B cell (primary cell): ENCODE measurements around the gene TCN2. TPM values are rescaled to one million over a fixed set of nuclear protein-coding genes. Genes with fewer than 3 reads are reported as not detected.
A peak's percentile ranks its signal among the peaks of the same experiment; 100 is the strongest.

Source experiments
- ATAC-seq: fragments of 200-7000 bp; cut with Tn5 transposase; one replicate; pipeline ENCODE4 v1.10.0; 2021; ENCODE audit warnings: low read depth, mild to moderate bottlenecking, moderate number of reproducible peaks, moderate library complexity
- CTCF ChIA-PET: fragments of 350-600 bp; sonication (Branson Sonifier 250); formaldehyde crosslinking; loops from one replicate; lab custom pipeline; 2021; ENCODE audit warnings: antibody characterized with exemption, inconsistent platforms; lab: Charles Lee
- POLR2A ChIA-PET: fragments of 350-600 bp; sonication (Branson Sonifier 250); formaldehyde crosslinking; loops from one replicate; lab custom pipeline; 2021; ENCODE audit warnings: antibody characterized with exemption; lab: Charles Lee
- DNase-seq: peaks from one replicate; pipeline ENCODE4 v3.0.0; 2013
- H2AFZ ChIP-seq: 2 replicates; pipeline ENCODE4 v1.6.1; 2012; ENCODE audit warnings: mild to moderate bottlenecking, low read depth, low read length; ENCODE audit not compliant: insufficient read depth, poor library complexity, severe bottlenecking
- H3K27ac ChIP-seq, 2 donors: 1 replicate in 1 of 2; 2 replicates in 1 of 2; pipeline ENCODE4 v1.5.1; 2012 to 2013; ENCODE audit warnings: low read length in 2 of 2, mild to moderate bottlenecking in 2 of 2, moderate library complexity in 1 of 2
- H3K27me3 ChIP-seq, 4 experiments: fragments of 200-600 bp in 1 of 4; sonication (generic) in 1 of 4; replicated peaks in 1 of 4; 1 replicate in 2 of 4; 2 replicates in 2 of 4; pipeline versions ENCODE4 v1.6.1 to v1.7.0; 2013 to 2016; ENCODE audit warnings: low read length in 3 of 4, mild to moderate bottlenecking in 2 of 4, mixed read lengths in 1 of 4, moderate library complexity in 1 of 4; ENCODE audit not compliant: insufficient read depth in 4 of 4, control insufficient read depth in 3 of 4; ENCODE audit errors: control extremely low read depth in 1 of 4
- H3K36me3 ChIP-seq, 2 experiments: replicated peaks in 1 of 2; 1 replicate in 1 of 2; 2 replicates in 1 of 2; pipeline versions ENCODE4 v1.6.1 to v1.7.1; 2013; ENCODE audit warnings: low read length in 1 of 2; ENCODE audit not compliant: insufficient read depth in 2 of 2, control insufficient read depth in 1 of 2; ENCODE audit errors: control extremely low read depth in 1 of 2, extremely low read depth in 1 of 2
- H3K4me1 ChIP-seq, 2 donors: fragments of 200-600 bp in 1 of 2; sonication (generic) in 1 of 2; 1 replicate in 1 of 2; 2 replicates in 1 of 2; pipeline versions ENCODE4 v1.5.1 to v1.6.1; 2013 to 2017; ENCODE audit warnings: low read length in 2 of 2; ENCODE audit not compliant: control insufficient read depth in 2 of 2, insufficient read depth in 2 of 2
- H3K4me2 ChIP-seq: replicated peaks from 2 replicates; pipeline ENCODE3; 2012; ENCODE audit warnings: mild to moderate bottlenecking, low read depth, low read length; ENCODE audit not compliant: poor library complexity, severe bottlenecking
- H3K4me3 ChIP-seq, 5 experiments: fragments of 200-600 bp in 1 of 5; sonication (generic) in 1 of 5; 1 replicate in 3 of 5; 2 replicates in 2 of 5; pipeline versions ENCODE4 v1.5.1 to v1.7.0; 2011 to 2016; ENCODE audit warnings: low read length in 4 of 5, mild to moderate bottlenecking in 4 of 5, low read depth in 2 of 5, control low read depth in 1 of 5, moderate library complexity in 1 of 5; ENCODE audit not compliant: insufficient read depth in 1 of 5; ENCODE audit errors: control extremely low read depth in 1 of 5, extremely low read depth in 1 of 5
- H3K79me2 ChIP-seq: fragments of 200-600 bp; sonication (generic); one replicate; pipeline ENCODE4 v1.6.0; 2016; ENCODE audit warnings: low read length; ENCODE audit not compliant: control insufficient read depth, insufficient read depth
- H3K9ac ChIP-seq: fragments of 200-600 bp; sonication (generic); 2 replicates; pipeline ENCODE4 v1.6.1; 2017; ENCODE audit warnings: mild to moderate bottlenecking, low read length, moderate library complexity
- H3K9me3 ChIP-seq, 3 donors: one replicate each; pipeline versions ENCODE4 v1.6.1 to v1.7.1; 2013; ENCODE audit warnings: low read length in 2 of 3; ENCODE audit not compliant: control insufficient read depth in 2 of 3, insufficient read depth in 1 of 3; ENCODE audit errors: control extremely low read depth in 1 of 3
- H4K20me1 ChIP-seq: 2 replicates; pipeline ENCODE4 v1.6.0; 2012; ENCODE audit warnings: mild to moderate bottlenecking, low read length; ENCODE audit not compliant: insufficient read depth, control insufficient read depth, poor library complexity, severe bottlenecking
- H3K27ac Mint-ChIP-seq: one replicate; pipeline ENCODE4 v1.8.0; 2021; ENCODE audit warnings: mixed read lengths
- H3K27me3 Mint-ChIP-seq: one replicate; pipeline ENCODE4 v1.8.0; 2021; ENCODE audit warnings: mixed read lengths
- H3K4me1 Mint-ChIP-seq: one replicate; pipeline ENCODE4 v1.8.0; 2021; ENCODE audit warnings: mixed read lengths
- H3K4me3 Mint-ChIP-seq: one replicate; pipeline ENCODE4 v1.8.0; 2021; ENCODE audit warnings: mixed read lengths
- H3K9me3 Mint-ChIP-seq: one replicate; pipeline ENCODE4 v1.8.0; 2022; ENCODE audit warnings: mixed read lengths; ENCODE audit not compliant: insufficient read depth
- EZH2 ChIP-seq: IDR thresholded peaks from 2 replicates; pipeline ENCODE4 v1.6.1; 2012; ENCODE audit warnings: borderline replicate concordance, low read depth, mild to moderate bottlenecking, moderate library complexity, low read length; ENCODE audit not compliant: insufficient read depth, poor library complexity, severe bottlenecking
- WGBS: methylation state at CpG from one replicate; pipeline ENCODE4 v1.1.5; 2013; ENCODE audit warnings: missing lambda C conversion rate; ENCODE audit not compliant: insufficient coverage; 5-methylcytosine and 5-hydroxymethylcytosine counted together
- intact Hi-C: fragments of 100-400 bp; cut with micrococcal nuclease; formaldehyde crosslinking; loops from one replicate; pipeline ENCODE4 v1.10.0; 2022
- polyA plus RNA-seq: library from polyadenylated mRNA; depleted of rRNA; stranded (reverse); fragments of >200 nt; gene quantifications from 2 replicates; pipeline ENCODE4 v1.2.3, GENCODE V29; 2012
- total RNA-seq, 2 donors: library from RNA; stranded (reverse); fragments of 120-200 nt in 1 of 2; gene quantifications; 1 replicate in 1 of 2; 2 replicates in 1 of 2; pipeline versions ENCODE4 v1.2.3 to v1.2.4, GENCODE V29; 2013 to 2022
- TF ChIP-seq, protein P1 (sequence below): fragments of 200-600 bp; IDR thresholded peaks from one replicate; pipeline ENCODE4 v1.8.0; 2022; ENCODE audit warnings: antibody characterized with exemption, mild to moderate bottlenecking

Gene TCN2
- total and polyA plus RNA-seq, 2 donors (not counting 1 experiment from before 2014, with no cell fraction given): 0.37 to 0.40 TPM

GRCh38 chr22:30665266-30665665 is 58.3 kb downstream of the TCN2 start:
- DNase-seq (no peak), ATAC-seq (no peak)
- Mint-ChIP-seq H3K4me1 (peaks cover 21% of the 10 kb centered on the region), H3K9me3 (no peaks in the 10 kb centered on the region), H3K27ac (no peak overlapping the region), H3K27me3 (no peaks in the 10 kb centered on the region), H3K4me3 (peak overlapping the region; percentile 32)
- Histone ChIP-seq H3K9ac (no peak overlapping the region), H3K27me3 (peaks cover 0 to 6% (median 0%) of the 10 kb centered on the region in 4 experiments), H2AFZ (no peak overlapping the region), H3K27ac (no peak overlapping the region), H3K4me1 (peaks cover 12 to 17% of the 10 kb centered on the region in 2 donors), H3K36me3 (peaks cover 0 to 15% of the 10 kb centered on the region in 2 experiments), H3K4me2 (no peak overlapping the region), H3K79me2 (peaks cover 5% of the 10 kb centered on the region), H3K9me3 (no peaks in the 10 kb centered on the region), H3K4me3 (no peak overlapping the region), H4K20me1 (no peaks in the 10 kb centered on the region)
- CTCF ChIA-PET: no interaction called here
- WGBS: 88% methylated on average over 1 of the region's 2 CpGs
- intact Hi-C loops: loop anchor here (10.0 kb wide), 1 partner anchor 680 kb away; the partner anchor contains the start of gene PATZ1
- POLR2A ChIA-PET: no interaction called here
- TF ChIP-seq, protein P1, sequence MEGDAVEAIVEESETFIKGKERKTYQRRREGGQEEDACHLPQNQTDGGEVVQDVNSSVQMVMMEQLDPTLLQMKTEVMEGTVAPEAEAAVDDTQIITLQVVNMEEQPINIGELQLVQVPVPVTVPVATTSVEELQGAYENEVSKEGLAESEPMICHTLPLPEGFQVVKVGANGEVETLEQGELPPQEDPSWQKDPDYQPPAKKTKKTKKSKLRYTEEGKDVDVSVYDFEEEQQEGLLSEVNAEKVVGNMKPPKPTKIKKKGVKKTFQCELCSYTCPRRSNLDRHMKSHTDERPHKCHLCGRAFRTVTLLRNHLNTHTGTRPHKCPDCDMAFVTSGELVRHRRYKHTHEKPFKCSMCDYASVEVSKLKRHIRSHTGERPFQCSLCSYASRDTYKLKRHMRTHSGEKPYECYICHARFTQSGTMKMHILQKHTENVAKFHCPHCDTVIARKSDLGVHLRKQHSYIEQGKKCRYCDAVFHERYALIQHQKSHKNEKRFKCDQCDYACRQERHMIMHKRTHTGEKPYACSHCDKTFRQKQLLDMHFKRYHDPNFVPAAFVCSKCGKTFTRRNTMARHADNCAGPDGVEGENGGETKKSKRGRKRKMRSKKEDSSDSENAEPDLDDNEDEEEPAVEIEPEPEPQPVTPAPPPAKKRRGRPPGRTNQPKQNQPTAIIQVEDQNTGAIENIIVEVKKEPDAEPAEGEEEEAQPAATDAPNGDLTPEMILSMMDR: no peak
- no peak for TF ChIP-seq EZH2

GRCh38 chr22:30665786-30666185 is 58.8 kb downstream of the TCN2 start:
- H4K20me1 ChIP-seq: no peaks in the 10 kb centered on the region
- Mint-ChIP-seq H3K9me3 (no peaks in the 10 kb centered on the region), H3K4me1 (peaks cover 21% of the 10 kb centered on the region), H3K27me3 (no peaks in the 10 kb centered on the region), H3K4me3 (peak overlapping the region; percentile 65), H3K27ac (no peak overlapping the region)
- peaks cover 0 to 6% (median 0%) of the 10 kb centered on the region in 4 experiments for H3K27me3 ChIP-seq
- H3K27ac ChIP-seq: no peak overlapping the region
- intact Hi-C loops: loop anchor here (10.0 kb wide), 1 partner anchor 679 kb away; the partner anchor contains the start of gene PATZ1
- no peak overlapping the region for H3K4me3 ChIP-seq
- 100% methylated on average over 1 of the region's 4 CpGs for WGBS
- no peak overlapping the region for H3K4me2 ChIP-seq
- CTCF ChIA-PET: interaction anchor here (3.9 kb wide), 1 partner anchor 31 kb away, joined by 35 read pairs; the partner anchor contains the start of gene SLC35E4
- no peak overlapping the region for H3K9ac ChIP-seq
- no peaks in the 10 kb centered on the region for H3K9me3 ChIP-seq
- no peak for TF ChIP-seq EZH2
- TF ChIP-seq, protein P1: no peak
- H3K4me1 ChIP-seq: peaks cover 12 to 17% of the 10 kb centered on the region in 2 donors
- peaks cover 0 to 15% of the 10 kb centered on the region in 2 experiments for H3K36me3 ChIP-seq
- H2AFZ ChIP-seq: no peak overlapping the region
- ATAC-seq: no peak
- H3K79me2 ChIP-seq: peaks cover 5% of the 10 kb centered on the region
- no peak for DNase-seq
- POLR2A ChIA-PET: no interaction called here
